Measurements from ENCODE around the gene KLF16.

- no peak for TF ChIP-seq CTCF (IDR thresholded peaks at IDR 0.05; ENCODE audit: poor library complexity)
- TF ChIP-seq EZH2 (IDR thresholded peaks at IDR 0.05; ENCODE audit: borderline replicate concordance): no peak
- no peak for TF ChIP-seq EZH2phosphoT487 (IDR thresholded peaks at IDR 0.05; ENCODE audit: low read depth, severe bottlenecking, unreplicated experiment)
Observed at GRCh38 chr19:1855040-1855827, 8.1 kb downstream of the KLF16 start.

Data from hepatocyte (in vitro differentiated cells).